NCI-H1105 (cell line): ENCODE data around the gene ZHX3.
A peak's percentile ranks its signal among the peaks of the same experiment; 100 is the strongest.

Experiments used
- DNase-seq: peaks from one replicate; lab custom pipeline; 2025; lab: John Stamatoyannopoulos, UW

ZHX3 gene

DNA sequence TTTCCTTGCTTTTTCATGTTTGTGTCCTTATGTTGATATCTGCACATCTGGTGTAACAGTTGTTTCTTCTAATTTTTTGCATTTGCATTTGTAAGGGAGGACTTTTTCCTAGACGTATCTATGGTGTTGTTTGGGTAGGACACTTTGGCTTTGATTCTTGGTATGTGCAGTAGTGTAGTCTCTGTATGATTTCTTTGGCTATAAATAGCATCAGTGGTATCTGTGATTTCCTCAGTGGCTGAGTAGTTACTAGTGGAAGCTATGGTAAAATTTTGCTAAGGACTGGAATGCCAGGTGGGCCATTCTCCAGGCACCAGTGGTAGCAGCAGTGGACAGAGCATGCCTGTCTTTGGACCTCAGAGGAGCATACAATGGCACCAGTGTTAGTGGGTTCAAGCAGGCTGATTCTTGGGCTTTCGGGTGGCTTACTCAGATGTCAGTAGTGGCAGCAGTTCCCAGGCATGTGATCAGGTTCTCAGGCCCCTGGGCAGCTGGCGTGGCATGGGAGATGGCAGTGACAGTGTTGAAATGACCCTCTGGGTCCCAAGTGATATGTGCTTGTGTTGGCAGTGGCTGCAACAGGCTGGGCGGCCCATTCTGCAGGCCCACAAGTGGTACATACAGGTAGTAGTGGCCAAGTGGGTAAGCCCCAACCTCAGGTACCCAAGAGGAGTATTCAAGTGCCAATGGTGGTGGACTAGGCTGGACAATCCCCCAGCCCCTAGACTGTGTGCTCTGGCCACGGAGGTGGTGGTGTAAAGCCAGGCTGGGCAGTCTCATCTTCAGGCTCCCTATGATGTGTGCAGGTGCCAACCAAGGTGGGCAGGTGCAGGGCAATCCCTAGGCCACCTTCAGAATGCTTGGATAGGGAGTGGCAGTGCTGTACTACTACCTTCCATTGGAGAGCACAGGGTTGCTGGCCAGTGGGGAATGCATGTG is 125.7 kb downstream of the ZHX3 start:
- DNase-seq: no peak

DNA sequence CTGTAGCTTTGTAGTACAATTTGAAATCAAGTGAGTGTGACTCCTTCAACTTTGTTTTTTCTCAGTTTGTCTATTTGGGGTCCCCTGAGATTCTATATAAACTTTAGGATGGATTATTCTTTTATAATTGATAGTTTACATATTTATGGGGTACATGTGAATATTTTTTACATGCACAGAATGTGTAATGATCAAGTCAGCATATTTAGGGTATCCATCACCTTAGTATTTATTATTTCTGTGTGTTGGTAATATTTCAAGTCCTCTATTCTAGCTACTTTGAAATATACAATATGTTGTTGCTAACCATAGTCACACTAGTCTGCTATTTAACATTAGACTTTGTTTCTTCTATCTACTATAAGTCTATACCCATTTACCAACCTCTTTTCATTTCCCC is 129.9 kb downstream of the ZHX3 start:
- DNase-seq: no peak

DNA sequence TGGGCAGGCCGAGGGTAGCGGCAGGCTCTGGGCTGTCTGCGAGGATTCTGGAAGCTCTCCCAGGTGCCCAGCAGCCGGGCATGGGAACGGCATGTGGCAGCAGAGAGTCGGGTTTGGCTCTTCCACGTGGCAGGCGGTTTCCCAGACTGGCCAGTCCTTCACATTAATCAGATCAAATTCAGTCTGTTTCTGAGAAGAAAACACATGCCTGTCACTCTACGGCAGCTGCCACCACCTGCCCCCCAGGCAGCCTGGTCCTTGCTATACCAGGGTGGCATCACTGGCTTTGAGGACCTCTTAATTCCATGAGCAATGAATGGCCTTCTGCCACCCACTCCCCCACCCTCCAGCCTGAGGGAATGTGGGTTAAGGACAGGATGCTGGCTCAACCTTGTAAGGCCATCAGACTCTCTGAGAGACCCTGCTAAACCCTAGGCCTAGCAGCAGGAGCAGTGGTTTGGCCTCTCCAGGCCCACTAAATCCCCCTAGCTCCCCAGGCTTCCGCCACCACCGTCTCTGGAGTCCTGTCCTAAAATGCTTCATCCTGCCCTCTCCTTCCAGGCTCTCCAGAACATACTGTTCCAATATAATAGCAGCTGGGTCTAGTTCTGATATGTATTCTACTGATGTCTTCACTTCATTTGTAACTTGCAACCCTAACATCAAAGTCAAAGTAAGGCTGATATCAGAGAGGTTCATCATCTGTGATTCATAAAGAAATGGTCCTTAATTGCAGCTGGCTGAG is 132.3 kb downstream of the ZHX3 start:
- no peak for DNase-seq

GRCh38 chr20:41183831-41184230 is 133.7 kb downstream of the ZHX3 start:
- DNase-seq: no peak

GRCh38 chr20:41183391-41183790 is 134.1 kb downstream of the ZHX3 start:
- no peak for DNase-seq

- DNase-seq: no peak
Measured at GRCh38 chr20:41182296-41183212, 135.0 kb downstream of the ZHX3 start.

GRCh38 chr20:41181567-41181966 is 136.0 kb downstream of the ZHX3 start:
- no peak for DNase-seq

DNA sequence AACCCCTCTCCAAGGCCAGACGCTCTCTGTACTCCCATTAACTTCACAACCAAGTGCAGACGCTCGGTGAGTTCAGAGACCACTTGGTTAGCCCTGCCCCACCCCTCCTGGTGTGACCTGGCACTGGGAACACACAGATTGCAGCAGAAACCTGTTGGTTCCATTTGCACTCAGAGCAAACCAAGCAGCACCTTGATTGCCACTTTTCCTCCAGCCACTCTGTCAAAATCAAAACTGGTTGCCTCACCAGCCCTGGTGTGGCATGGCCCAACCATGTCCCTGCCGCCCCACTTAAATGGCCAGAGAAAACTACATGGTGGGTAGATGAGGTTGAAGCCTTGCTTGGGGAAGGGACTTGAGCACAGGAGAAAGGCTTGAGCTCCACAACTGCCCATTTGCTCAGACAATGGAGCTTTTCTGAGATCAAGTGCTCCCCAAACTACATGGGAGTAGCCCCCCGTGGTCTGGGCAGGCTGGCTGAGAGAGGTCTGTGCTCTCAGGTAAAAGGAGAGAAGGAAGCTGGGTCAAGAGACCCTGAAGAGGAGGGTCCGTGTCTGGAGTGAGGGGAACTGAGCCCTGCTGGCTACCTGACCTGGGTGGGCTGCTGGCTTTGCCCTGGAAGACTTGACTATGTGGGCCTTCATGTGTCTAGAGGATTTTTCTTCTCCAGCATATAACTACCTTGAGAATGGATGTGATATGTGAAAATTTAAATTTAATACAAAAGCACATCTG is 136.8 kb downstream of the ZHX3 start:
- no peak for DNase-seq

DNA sequence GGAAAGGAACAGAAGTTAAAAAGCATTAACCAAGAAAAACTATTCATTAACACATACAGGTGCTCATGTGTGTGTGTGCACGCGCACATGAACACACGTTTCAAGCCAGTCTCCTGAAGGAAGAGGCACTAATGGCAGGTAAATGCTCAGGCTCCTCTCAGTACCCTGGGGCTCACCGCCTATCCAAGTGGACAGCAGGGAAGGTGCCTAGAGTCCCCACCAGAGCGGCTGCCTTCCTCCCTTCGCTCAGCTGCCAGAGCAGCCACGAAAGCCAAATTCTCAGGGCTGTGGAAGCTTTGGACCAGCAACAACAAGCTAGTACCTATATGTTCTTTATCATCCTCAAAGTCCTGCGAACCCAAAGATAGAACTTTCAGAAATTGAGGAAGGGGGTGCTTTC is 137.6 kb downstream of the ZHX3 start:
- DNase-seq: no peak

- DNase-seq: no peak
Measured at GRCh38 chr20:41178904-41179432, 138.6 kb downstream of the ZHX3 start.

- no peak for DNase-seq
Measured at GRCh38 chr20:41178495-41178894, 139.0 kb downstream of the ZHX3 start.

GRCh38 chr20:41177636-41178035 is 139.9 kb downstream of the ZHX3 start:
- no peak for DNase-seq

DNA sequence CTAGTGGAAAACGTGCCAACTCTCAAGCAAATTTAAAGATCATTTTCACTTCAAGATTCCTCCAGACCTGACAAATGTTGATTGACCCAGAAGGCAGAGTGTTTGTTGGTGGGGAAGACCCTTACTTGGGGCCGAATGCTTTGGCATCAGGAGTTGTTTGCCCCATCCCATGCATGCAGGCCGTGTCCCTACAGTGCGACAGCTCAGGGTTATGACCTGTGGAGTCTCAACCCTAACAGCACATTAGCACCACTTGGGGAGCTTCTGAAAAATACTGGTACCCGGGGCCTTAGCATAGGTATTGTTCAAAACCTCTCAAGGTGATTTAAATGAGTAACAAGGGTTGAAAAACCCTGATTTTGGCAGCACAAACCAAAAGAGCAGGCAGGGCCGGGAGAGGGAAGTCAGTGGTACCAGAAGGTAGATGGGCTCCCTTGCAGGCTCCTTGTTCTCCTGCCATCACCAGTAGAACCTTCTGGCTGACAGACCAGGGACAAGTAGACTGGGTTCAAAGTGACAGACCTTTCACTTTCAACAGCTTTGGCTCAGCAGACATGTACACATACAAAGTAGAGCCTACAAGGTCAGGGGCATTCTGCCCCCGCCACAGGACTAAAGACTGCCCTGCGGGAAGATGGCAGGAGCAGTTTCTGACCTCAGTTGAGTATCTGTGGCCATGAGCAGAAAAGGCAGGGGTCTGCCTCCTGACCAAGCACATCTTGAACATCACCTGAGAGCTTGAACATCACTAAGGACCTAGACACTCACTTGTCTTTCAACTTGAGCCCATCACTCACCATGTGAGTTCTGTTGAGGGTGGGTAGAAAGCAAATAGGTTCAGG is 140.6 kb downstream of the ZHX3 start:
- no peak for DNase-seq

- DNase-seq: no peak
Measured at GRCh38 chr20:41175727-41176330, 141.7 kb downstream of the ZHX3 start.

DNA sequence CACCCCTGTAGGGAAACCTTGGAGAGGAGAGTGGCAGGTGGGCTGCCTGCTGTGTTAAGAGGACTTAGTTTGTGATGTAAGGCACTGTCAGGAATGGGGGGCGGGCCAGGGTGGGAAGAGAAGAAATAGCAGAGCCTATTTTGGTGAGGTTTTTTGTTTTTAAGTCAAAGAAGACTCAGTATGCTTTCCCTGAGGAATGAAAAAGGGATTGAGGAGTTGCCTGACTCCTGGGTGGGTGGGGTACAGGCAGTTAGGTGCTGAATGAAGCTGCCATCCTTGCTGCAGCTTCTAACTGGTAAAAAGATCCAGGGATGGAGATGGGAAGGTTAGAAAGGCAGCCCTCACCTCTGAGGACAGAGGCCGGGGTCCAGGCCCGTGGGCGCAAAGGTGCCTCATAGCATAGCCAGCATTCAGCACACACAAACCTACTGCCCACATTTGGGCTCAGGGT is 142.3 kb downstream of the ZHX3 start:
- no peak for DNase-seq

- no peak for DNase-seq
Measured at GRCh38 chr20:41174782-41175181, 142.7 kb downstream of the ZHX3 start.

DNA sequence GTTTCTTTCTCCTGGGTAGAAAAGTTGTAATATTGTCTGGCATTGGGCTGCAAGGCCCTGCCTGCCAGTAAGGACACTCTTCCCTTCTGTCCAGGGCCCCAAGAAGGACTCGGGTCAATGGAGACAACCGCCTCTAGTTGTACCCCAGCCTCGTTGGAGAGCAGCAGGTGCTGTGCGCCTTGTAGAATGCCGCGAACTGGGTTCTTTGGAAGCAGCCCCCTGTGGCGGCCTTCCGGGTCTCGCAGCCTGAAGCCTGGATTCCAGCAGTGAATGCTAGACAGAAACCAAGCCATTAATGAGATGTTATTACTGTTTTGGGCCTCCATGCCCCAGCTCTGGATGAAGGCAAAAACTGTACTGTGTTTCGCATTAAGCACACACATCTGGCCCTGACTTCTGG is 143.2 kb downstream of the ZHX3 start:
- no peak for DNase-seq

GRCh38 chr20:41173791-41174341 is 143.7 kb downstream of the ZHX3 start:
- no peak for DNase-seq

DNA sequence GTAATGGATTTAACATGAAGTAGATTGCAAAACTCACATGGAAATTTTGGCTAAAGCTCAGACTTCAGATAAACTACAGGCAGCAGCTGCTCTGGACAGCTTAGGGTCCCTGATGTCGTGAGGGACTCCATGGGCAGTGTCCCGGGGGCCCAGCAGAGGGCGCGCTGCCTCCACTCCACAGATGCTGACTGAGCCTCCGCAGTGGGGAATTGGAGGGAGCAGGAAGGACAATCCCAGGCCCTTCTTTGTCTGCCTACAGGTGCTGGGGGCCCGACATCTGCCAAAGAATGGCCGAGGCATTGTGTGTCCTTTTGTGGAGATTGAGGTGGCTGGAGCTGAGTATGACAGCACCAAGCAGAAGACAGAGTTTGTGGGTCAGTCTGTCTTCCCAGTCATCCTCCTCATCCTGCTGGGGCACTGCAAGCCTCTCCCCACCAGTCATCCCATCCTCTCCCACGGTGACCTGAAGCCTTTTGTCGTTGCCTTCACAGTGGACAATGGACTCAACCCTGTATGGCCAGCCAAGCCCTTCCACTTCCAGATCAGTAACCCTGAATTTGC is 144.3 kb downstream of the ZHX3 start:
- peak; percentile 21 for DNase-seq
